Right forelimb (tissue), 1 donor: Measurements from ENCODE around the gene IFNA5.

Experiments
- DNase-seq: peaks from one replicate; pipeline ENCODE4 v3.0.0-alpha.2; 2018

Gene IFNA5

DNA sequence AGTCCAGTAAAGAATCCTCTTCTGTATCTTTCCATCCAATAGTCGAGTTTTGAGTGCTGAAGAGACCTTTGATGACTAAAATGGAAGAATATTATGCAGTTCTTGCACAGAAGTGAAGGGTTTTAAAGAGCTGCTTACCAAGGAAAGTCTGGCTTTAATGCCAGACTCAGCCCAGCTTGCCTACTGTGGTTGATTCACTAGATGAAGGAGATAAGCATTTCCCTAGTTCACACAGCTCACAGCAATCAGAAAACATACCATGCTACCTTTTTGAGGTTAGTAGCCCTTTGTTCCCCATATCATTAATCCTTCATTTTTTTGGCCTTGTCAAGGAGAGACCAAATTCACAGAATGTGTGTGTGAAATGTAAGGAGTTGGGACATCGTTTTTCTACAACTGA is 15.3 kb downstream of the IFNA5 start:
- no peak for DNase-seq

- DNase-seq, result no peak
Measured at GRCh38 chr9:21287280-21287679, 17.8 kb downstream of the IFNA5 start.

- DNase-seq, result no peak
Measured at GRCh38 chr9:21286659-21287058, 18.5 kb downstream of the IFNA5 start.

- DNase-seq, result no peak
Measured at GRCh38 chr9:21286099-21286498, 19.0 kb downstream of the IFNA5 start.

DNA sequence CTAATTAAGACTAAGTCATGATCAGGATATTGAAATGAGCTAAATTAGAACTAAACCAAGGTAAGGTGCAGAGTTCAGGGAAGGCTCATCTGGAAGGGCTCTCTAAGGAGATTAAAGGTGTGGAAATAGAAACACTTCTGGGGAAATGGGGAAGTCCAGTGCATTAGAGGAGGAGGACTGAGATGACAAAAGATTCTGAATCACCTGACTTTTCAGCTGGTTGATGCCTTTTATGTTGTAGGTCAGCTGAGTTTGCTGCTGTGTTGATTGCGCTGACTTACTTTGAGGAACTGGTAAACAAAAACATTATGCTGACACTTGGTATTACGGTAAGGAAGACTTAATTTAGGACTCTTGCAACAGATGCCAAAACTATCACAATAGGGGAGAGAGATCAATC is 23.8 kb downstream of the IFNA5 start:
- DNase-seq, result no peak

- no peak for DNase-seq
Measured at GRCh38 chr9:21268347-21268657, 36.8 kb downstream of the IFNA5 start.

DNA sequence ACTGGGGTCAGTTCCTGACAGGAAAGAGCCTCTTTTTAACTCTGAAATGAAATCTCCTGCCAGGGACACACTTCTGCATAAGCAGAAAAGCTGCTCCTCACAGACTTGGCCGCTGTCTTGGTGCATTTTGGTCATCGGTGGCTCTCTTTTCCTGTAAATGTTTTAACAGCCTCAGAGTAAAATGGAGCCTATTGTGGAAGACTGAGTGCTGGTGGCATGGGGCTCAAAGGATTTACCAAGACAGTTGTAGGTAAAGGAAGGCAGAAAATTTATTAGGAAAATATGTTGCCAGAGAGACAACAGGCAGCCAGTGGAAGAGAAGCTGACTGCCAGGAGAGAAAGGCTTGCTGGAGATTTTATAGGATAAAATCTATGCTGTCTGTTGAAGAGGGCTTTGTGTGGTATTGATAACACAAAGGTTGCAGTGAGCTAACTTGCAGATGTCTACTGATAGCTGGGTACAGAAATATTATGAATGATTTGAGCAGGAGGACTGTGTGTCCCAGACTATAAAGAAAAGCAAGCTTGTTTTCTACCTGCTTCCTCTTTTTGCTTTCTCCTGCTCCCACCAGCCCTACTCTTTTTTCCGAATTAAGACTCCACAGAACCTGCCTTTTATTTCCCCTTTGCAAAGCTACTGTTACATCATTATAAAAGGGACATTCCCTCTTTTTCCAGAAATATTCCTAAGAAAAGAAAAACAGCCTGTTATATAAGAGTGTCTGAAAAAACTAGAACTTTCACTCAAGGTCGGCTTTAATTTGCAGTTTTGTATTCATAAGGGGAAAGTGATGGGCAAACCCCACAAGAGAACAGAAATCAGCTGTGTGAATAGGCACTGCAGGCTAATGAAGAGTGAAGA is 37.4 kb downstream of the IFNA5 start:
- DNase-seq, result peak; percentile 47

DNA sequence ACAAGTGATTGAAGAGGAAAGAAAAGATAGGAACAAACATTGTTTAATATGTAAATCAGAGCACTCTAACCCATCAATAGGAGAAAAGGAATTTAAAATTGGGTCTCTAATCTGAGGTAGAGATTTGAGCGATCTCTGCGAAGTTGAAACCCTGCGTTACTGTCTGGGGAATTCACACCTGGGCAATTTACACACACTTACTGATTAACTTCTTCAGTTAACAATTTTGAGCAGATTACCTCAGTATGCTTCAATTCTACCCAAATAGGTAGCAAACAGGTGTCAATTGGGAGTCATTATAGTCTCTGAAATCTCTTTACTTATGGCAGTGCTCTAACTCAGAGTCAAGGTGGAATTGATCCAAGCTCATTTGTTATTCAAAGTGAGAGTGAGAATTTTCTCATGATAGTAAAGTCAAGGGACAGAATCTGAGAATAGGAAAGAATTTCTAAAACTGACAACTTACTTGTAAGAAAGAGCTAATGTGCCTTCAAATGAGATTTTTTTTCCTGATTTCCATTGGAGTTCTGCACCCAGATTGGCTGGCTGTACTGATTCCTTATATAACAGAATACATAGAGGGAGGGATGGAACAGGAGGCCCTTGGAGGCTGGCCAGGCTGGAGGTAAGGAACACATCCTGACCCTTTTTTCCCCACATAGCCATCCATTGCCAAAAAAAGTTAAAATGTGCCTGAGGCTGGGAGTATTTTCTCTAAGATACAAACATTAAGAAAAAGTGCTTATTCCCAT is 38.2 kb downstream of the IFNA5 start:
- DNase-seq, result peak; percentile 49

- no peak for DNase-seq
Measured at GRCh38 chr9:21265421-21266189, 39.5 kb downstream of the IFNA5 start.

DNA sequence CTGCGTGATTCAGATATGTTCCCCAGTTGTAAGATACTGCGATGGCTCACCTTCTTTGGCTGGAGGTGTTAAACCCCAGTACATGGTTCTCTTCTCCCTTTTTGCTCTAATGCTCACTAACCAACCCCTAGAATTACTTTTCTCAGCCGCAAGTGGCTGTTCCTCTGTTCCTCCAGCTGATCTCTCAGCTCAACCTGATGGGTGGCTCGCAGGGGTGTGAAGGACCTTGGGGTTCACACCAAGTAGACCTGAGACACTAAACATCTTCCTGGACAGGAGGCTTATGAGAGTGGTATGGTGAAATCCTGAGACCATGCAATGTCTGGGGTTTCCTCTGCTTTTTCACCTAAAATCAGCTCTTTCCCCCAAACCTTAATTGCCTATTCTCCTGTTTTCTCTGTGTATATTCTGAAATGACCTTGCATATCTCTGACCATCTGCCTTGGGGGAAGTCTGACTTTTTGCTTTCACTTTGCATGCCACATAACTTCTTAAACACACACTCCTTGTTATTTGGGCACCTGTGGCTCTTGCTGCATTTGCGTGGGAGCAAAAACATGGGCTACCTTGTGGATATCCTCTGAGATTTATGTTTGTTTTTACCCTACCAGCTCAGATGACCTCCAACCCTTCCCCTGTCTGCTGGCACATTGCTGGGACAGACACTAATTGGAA is 49.4 kb downstream of the IFNA5 start:
- DNase-seq, result no peak
